SK-N-MC (cell line): ENCODE measurements around the gene MDH2.

Source experiments
- EZH2 ChIP-seq: fragments of 200-600 bp; sonication (generic); IDR thresholded peaks from one replicate; pipeline ENCODE4 v1.6.1; 2017; ENCODE audit warnings: antibody characterized with exemption
- FOXP2 ChIP-seq: optimal IDR thresholded peaks from 2 replicates; pipeline ENCODE3; 2011; ENCODE audit warnings: mild to moderate bottlenecking, moderate library complexity; ENCODE audit not compliant: insufficient read depth; ENCODE audit errors: extremely low read length, control extremely low read depth

DNA sequence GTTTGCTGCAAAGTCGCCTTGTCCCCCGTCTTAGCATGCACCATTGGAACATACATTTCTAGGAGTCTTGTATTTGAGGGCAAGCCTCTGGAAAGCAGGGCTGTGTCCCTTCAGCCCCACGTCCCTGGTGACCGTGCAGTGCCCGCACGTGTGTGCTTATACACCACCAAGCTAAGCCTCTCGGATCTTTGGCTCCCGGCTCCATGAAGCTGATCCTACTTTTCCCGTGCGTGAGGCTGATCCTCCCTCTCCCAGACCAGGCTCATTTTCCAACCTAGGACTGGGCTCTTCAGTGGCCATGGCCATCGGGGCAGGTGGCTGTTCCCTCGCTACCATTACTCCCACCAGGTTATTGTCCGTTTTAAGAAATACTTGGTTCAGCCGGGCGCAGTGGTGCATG lies 14.3 kb downstream of the MDH2 start:
- TF ChIP-seq EZH2: no peak
- no peak for TF ChIP-seq FOXP2
